Cardiac muscle cell (in vitro differentiated cells and primary cell): ENCODE measurements around the gene NDFIP2. TPM values are rescaled to one million over a fixed set of nuclear protein-coding genes. Genes with fewer than 3 reads are reported as not detected.
"Not testable (repeated sequence)": the region's sequence is repeated elsewhere in the genome, so short reads cannot be mapped to it uniquely, and the experiment has no call there.

Experiments
- DNase-seq, 2 donors: peaks; one replicate each; pipeline versions ENCODE4 v3.0.0 to v3.0.0-alpha.2; 2010 to 2017; ENCODE audit warnings: low read depth in 1 of 2, low spot score in 1 of 2
- H3K27ac ChIP-seq: fragments of 200-600 bp; sonication (generic); 2 replicates; pipeline ENCODE4 v1.5.1; 2016
- H3K27me3 ChIP-seq: fragments of 200-600 bp; sonication (generic); 2 replicates; pipeline ENCODE4 v1.6.0; 2016; ENCODE audit warnings: control low read depth
- H3K36me3 ChIP-seq: fragments of 200-600 bp; sonication (generic); 2 replicates; pipeline ENCODE4 v1.5.1; 2016; ENCODE audit warnings: control low read depth
- H3K4me1 ChIP-seq: fragments of 200-600 bp; sonication (generic); 2 replicates; pipeline ENCODE4 v1.8.1; 2017; ENCODE audit warnings: low read depth, mild to moderate bottlenecking, mixed run types
- H3K4me3 ChIP-seq: fragments of 200-600 bp; sonication (generic); 2 replicates; pipeline ENCODE4 v1.5.1; 2016; ENCODE audit warnings: mild to moderate bottlenecking
- H3K9me3 ChIP-seq: fragments of 200-600 bp; sonication (generic); 2 replicates; pipeline ENCODE4 v1.5.1; 2017; ENCODE audit warnings: low read depth, mild to moderate bottlenecking, control low read depth
- CTCF ChIP-seq: IDR thresholded peaks from 2 replicates; pipeline ENCODE4 v1.5.1; 2012; ENCODE audit warnings: low read depth, mild to moderate bottlenecking, low read length
- polyA plus RNA-seq: library from polyadenylated mRNA; unstranded; fragments of >200 nt; fragmentation: Nextera tagmentation; extraction: Ambion mirVana; gene quantifications from 2 replicates; pipeline ENCODE4 v1.2.1, GENCODE V29; 2016
- total RNA-seq: library from RNA; depleted of rRNA; stranded (reverse); fragments of >200 nt; gene quantifications from 2 replicates; pipeline ENCODE4 v1.2.3, GENCODE V29; 2016

Gene NDFIP2
- total and polyA plus RNA-seq, 2 experiments from 2014 or later, result 26.8 to 37.3 TPM

GRCh38 chr13:79560954-79561353 is 80.0 kb downstream of the NDFIP2 start:
- no peak overlapping the region for H3K27ac ChIP-seq
- H3K36me3 ChIP-seq, result peaks cover 2% of the 10 kb centered on the region
- TF ChIP-seq CTCF, result no peak
- no peaks in the 10 kb centered on the region for H3K9me3 ChIP-seq
- H3K4me3 ChIP-seq, result no peak overlapping the region
- no peak for DNase-seq
- H3K4me1 ChIP-seq, result no peaks in the 10 kb centered on the region
- H3K27me3 ChIP-seq, result no peaks in the 10 kb centered on the region

- DNase-seq, result no peak
- no peak overlapping the region for H3K4me3 ChIP-seq
- H3K4me1 ChIP-seq, result no peaks in the 10 kb centered on the region
- no peak for TF ChIP-seq CTCF
- no peak overlapping the region for H3K27ac ChIP-seq
- H3K27me3 ChIP-seq, result no peaks in the 10 kb centered on the region
- peaks cover 2% of the 10 kb centered on the region for H3K36me3 ChIP-seq
- H3K9me3 ChIP-seq, result no peaks in the 10 kb centered on the region
Observed at GRCh38 chr13:79562557-79562956, 81.6 kb downstream of the NDFIP2 start.

- H3K27ac ChIP-seq, result no peak overlapping the region
- no peak for DNase-seq
- no peaks in the 10 kb centered on the region for H3K9me3 ChIP-seq
- no peak for TF ChIP-seq CTCF
- no peaks in the 10 kb centered on the region for H3K4me1 ChIP-seq
- H3K36me3 ChIP-seq, result no peaks in the 10 kb centered on the region
- H3K27me3 ChIP-seq, result no peaks in the 10 kb centered on the region
- no peak overlapping the region for H3K4me3 ChIP-seq
Observed at GRCh38 chr13:79566118-79566517, 85.2 kb downstream of the NDFIP2 start.

GRCh38 chr13:79571147-79571546 is 90.2 kb downstream of the NDFIP2 start:
- no peak overlapping the region for H3K27ac ChIP-seq
- H3K36me3 ChIP-seq, result no peaks in the 10 kb centered on the region
- no peaks in the 10 kb centered on the region for H3K9me3 ChIP-seq
- no peaks in the 10 kb centered on the region for H3K27me3 ChIP-seq
- DNase-seq, result no peak
- H3K4me1 ChIP-seq, result peaks cover 9% of the 10 kb centered on the region
- no peak for TF ChIP-seq CTCF
- H3K4me3 ChIP-seq, result no peak overlapping the region

- H3K4me1 ChIP-seq, H3K27ac ChIP-seq, H3K4me3 ChIP-seq, DNase-seq, H3K9me3 ChIP-seq, H3K36me3 ChIP-seq, H3K27me3 ChIP-seq: not testable (repeated sequence)
Observed at GRCh38 chr13:79573892-79574291, 92.9 kb downstream of the NDFIP2 start.

GRCh38 chr13:79581870-79582315 is 100.9 kb downstream of the NDFIP2 start:
- no peak overlapping the region for H3K4me3 ChIP-seq
- TF ChIP-seq CTCF, result no peak
- no peaks in the 10 kb centered on the region for H3K4me1 ChIP-seq
- H3K27me3 ChIP-seq, result no peaks in the 10 kb centered on the region
- no peak overlapping the region for H3K27ac ChIP-seq
- H3K9me3 ChIP-seq, result no peaks in the 10 kb centered on the region
- DNase-seq, result peak in 1 of 2 donors; percentile 75
- H3K36me3 ChIP-seq, result no peaks in the 10 kb centered on the region
